ENCODE data around the gene DLG2. TPM values are rescaled to one million over a fixed set of nuclear protein-coding genes. Genes with fewer than 3 reads are reported as not detected.

Gene DLG2
- total and polyA plus RNA-seq, 2 donors (not counting 3 experiments of a cell fraction or from before 2014, with no cell fraction given): 0.15 to 1.1 TPM

DNA sequence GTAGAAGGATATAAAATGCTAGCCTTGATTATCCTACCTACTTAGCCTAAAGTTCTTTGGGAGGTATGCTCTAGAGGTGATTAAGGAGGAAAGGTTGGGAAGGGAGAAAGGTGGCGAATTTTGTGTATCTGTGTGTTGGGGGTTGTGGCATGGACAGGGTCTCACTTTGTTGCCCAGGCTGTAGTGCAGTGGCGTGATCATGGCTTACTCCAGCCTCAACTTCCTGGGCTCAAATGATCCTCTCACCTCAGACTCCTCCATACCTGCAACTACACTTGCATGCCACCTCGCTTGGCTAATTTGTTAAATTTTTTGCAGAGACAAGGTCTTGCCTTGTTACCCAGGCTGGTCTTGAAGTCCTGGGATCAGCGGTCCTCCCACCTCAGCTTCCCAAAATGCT, 1094.8 kb downstream of the DLG2 start:
- no peak overlapping the region for H3K27ac ChIP-seq (ENCODE audit: insufficient read depth, low read depth, low read length)

GRCh38 chr11:84526250-84526649, 1100.9 kb downstream of the DLG2 start:
- Histone ChIP-seq H3K27ac (ENCODE audit: insufficient read depth, low read depth, low read length) (no peak overlapping the region), H3K9me1 (replicated peaks; ENCODE audit: control insufficient read depth, extremely low read depth, insufficient read depth, low read length) (no peaks in the 10 kb centered on the region), H2AFZ (ENCODE audit: low read depth, low read length) (no peak overlapping the region), H3K4me1 (ENCODE audit: control insufficient read depth, extremely low read depth, insufficient read depth, low read length) (no peaks in the 10 kb centered on the region), H3K9me3 (replicated peaks; ENCODE audit: control insufficient read depth, insufficient read depth, low read length) (no peaks in the 10 kb centered on the region), H3K27me3 (ENCODE audit: control insufficient read depth in 2 of 2, insufficient read depth in 2 of 2, low read length in 2 of 2) (no peaks in the 10 kb centered on the region), H3K4me3 (replicated peaks in 1 of 3; ENCODE audit: insufficient read depth in 1 of 3, low read depth in 1 of 3, low read length in 3 of 3) (no peak overlapping the region), H3K9ac (replicated peaks; ENCODE audit: extremely low read depth, insufficient read depth, low read length) (no peak overlapping the region), H4K20me1 (replicated peaks; ENCODE audit: control insufficient read depth, extremely low read depth, insufficient read depth, low read length) (no peaks in the 10 kb centered on the region), H3K79me2 (ENCODE audit: control insufficient read depth, insufficient read depth, low read length) (no peaks in the 10 kb centered on the region), H3K36me3 (ENCODE audit: control insufficient read depth in 2 of 2, extremely low read depth in 1 of 2, insufficient read depth in 2 of 2, low read length in 2 of 2) (no peaks in the 10 kb centered on the region), H3K4me2 (ENCODE audit: insufficient read depth, low read length) (no peak overlapping the region)
- dilution Hi-C loops (cut with MboI; ENCODE audit: extremely low pct_ligation_motif_present, low sequenced_read_pairs) (no loop called here), intact Hi-C loops (cut with micrococcal nuclease) (loop anchor here (5.0 kb wide), 1 partner anchor 699 kb away; no protein-coding TSS in a partner anchor)
- no peak for FAIRE-seq
- CTCF ChIA-PET: no interaction called here
- TF ChIP-seq GATA2 (IDR thresholded peaks at IDR 0.05; ENCODE audit: insufficient read depth, insufficient read length, low read depth, low read length) (no peak), POLR2AphosphoS5 (IDR thresholded peaks at IDR 0.05; ENCODE audit: insufficient read depth, low read depth, low read length) (no peak), POLR2A (IDR thresholded peaks at IDR 0.05; ENCODE audit: low read depth, low read length) (no peak), FOS (IDR thresholded peaks at IDR 0.05; ENCODE audit: borderline replicate concordance, insufficient read depth, low read length) (no peak), MYC (IDR thresholded peaks at IDR 0.05; ENCODE audit: low read depth, low read length) (no peak), JUN (IDR thresholded peaks at IDR 0.05; ENCODE audit: borderline replicate concordance, insufficient read depth, insufficient read length, low read depth) (no peak), EZH2 (IDR thresholded peaks at IDR 0.05; ENCODE audit: borderline replicate concordance, low read depth, low read length, severe bottlenecking) (no peak)
- TF ChIP-seq, protein P1, sequence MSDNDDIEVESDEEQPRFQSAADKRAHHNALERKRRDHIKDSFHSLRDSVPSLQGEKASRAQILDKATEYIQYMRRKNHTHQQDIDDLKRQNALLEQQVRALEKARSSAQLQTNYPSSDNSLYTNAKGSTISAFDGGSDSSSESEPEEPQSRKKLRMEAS (IDR thresholded peaks at IDR 0.05; ENCODE audit: insufficient read depth, insufficient read length): no peak
- TF ChIP-seq, protein P2, sequence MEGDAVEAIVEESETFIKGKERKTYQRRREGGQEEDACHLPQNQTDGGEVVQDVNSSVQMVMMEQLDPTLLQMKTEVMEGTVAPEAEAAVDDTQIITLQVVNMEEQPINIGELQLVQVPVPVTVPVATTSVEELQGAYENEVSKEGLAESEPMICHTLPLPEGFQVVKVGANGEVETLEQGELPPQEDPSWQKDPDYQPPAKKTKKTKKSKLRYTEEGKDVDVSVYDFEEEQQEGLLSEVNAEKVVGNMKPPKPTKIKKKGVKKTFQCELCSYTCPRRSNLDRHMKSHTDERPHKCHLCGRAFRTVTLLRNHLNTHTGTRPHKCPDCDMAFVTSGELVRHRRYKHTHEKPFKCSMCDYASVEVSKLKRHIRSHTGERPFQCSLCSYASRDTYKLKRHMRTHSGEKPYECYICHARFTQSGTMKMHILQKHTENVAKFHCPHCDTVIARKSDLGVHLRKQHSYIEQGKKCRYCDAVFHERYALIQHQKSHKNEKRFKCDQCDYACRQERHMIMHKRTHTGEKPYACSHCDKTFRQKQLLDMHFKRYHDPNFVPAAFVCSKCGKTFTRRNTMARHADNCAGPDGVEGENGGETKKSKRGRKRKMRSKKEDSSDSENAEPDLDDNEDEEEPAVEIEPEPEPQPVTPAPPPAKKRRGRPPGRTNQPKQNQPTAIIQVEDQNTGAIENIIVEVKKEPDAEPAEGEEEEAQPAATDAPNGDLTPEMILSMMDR (IDR thresholded peaks at IDR 0.05; ENCODE audit: extremely low read depth in 1 of 2, insufficient read depth in 1 of 2, low read depth in 1 of 2, low read length in 2 of 2): no peak
- BruUV-seq (replicated peaks): no TSS peak
- no peak for DNase-seq (ENCODE audit: low read depth, low spot score)
- POLR2A ChIA-PET: no interaction called here

More for the DNA sequence above, 1094.8 kb downstream of the DLG2 start:
- no peak for TF ChIP-seq MYC (IDR thresholded peaks at IDR 0.05; ENCODE audit: low read depth, low read length)
- TF ChIP-seq POLR2AphosphoS5 (IDR thresholded peaks at IDR 0.05; ENCODE audit: insufficient read depth, low read depth, low read length): no peak
- no peak for TF ChIP-seq POLR2A (IDR thresholded peaks at IDR 0.05; ENCODE audit: low read depth, low read length)
- no peak for TF ChIP-seq EZH2 (IDR thresholded peaks at IDR 0.05; ENCODE audit: borderline replicate concordance, low read depth, low read length, severe bottlenecking)
- TF ChIP-seq, protein P2 (IDR thresholded peaks at IDR 0.05; ENCODE audit: extremely low read depth in 1 of 2, insufficient read depth in 1 of 2, low read depth in 1 of 2, low read length in 2 of 2): no peak
- H3K9me3 ChIP-seq (replicated peaks; ENCODE audit: control insufficient read depth, insufficient read depth, low read length): no peaks in the 10 kb centered on the region
- H3K27me3 ChIP-seq (ENCODE audit: control insufficient read depth in 2 of 2, insufficient read depth in 2 of 2, low read length in 2 of 2): no peaks in the 10 kb centered on the region
- dilution Hi-C loops (cut with MboI; ENCODE audit: extremely low pct_ligation_motif_present, low sequenced_read_pairs) (no loop called here), intact Hi-C loops (cut with micrococcal nuclease) (no loop called here)
- H3K9me1 ChIP-seq (replicated peaks; ENCODE audit: control insufficient read depth, extremely low read depth, insufficient read depth, low read length): no peaks in the 10 kb centered on the region
- no peaks in the 10 kb centered on the region for H4K20me1 ChIP-seq (replicated peaks; ENCODE audit: control insufficient read depth, extremely low read depth, insufficient read depth, low read length)
- CTCF ChIA-PET: no interaction called here
- H3K36me3 ChIP-seq (ENCODE audit: control insufficient read depth in 2 of 2, extremely low read depth in 1 of 2, insufficient read depth in 2 of 2, low read length in 2 of 2): no peaks in the 10 kb centered on the region
- BruUV-seq (replicated peaks): no TSS peak
- H3K4me1 ChIP-seq (ENCODE audit: control insufficient read depth, extremely low read depth, insufficient read depth, low read length): no peaks in the 10 kb centered on the region
- no peak overlapping the region for H3K9ac ChIP-seq (replicated peaks; ENCODE audit: extremely low read depth, insufficient read depth, low read length)
- POLR2A ChIA-PET: no interaction called here
- H3K4me2 ChIP-seq (ENCODE audit: insufficient read depth, low read length): no peak overlapping the region
- no peak overlapping the region for H3K4me3 ChIP-seq (replicated peaks in 1 of 3; ENCODE audit: insufficient read depth in 1 of 3, low read depth in 1 of 3, low read length in 3 of 3)
- no peaks in the 10 kb centered on the region for H3K79me2 ChIP-seq (ENCODE audit: control insufficient read depth, insufficient read depth, low read length)
- DNase-seq (ENCODE audit: low read depth, low spot score) (no peak), FAIRE-seq (no peak)
- no peak overlapping the region for H2AFZ ChIP-seq (ENCODE audit: low read depth, low read length)
